ENCODE data around the gene RAB27A. TPM values are rescaled to one million over a fixed set of nuclear protein-coding genes. Genes with fewer than 3 reads are reported as not detected.
"Not testable (repeated sequence)": the region's sequence is repeated elsewhere in the genome, so short reads cannot be mapped to it uniquely, and the experiment has no call there.

Gene RAB27A
- total and polyA plus RNA-seq, 10 of the 15 experiments (the other 5 are each of a cell fraction or from before 2014, with no cell fraction given): 13.3 to 139 (median 35.2) TPM

DNA sequence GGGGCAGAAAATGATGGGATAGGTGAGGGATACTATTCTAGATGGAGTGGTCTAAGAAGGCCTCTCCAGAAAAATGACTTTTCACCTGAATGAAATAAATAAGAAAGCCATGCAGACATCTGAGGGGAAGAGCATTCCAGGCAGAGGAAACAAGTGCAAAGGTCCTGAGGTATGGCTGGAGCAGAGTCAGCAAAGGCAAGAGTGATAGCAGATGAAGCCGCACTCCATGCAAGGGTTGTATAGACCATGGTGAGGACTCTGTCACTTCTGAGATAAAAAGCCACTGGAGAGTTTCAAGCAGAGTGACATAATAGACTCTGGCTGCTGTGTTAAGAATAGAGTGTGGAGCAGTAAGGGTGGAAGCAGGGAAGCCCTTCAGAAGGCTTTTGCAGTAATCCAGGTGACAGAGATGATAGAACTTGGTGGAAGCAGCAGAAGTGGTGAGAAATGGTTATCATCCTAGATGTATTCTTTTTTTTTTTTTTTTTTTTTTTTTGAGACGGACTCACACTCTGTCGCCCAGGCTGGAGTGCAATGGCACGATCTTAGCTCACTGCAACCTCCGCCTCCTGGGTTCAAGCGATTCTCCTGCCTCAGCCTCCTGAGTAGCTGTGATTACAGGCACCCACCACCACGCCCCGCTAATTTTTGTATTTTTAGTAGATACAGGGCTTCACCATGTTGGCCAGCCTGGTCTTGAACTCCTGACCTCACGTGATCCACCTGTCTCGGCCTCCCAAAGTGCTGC lies 3.0 kb downstream of the RAB27A start:
- TF ChIP-seq, protein P1, sequence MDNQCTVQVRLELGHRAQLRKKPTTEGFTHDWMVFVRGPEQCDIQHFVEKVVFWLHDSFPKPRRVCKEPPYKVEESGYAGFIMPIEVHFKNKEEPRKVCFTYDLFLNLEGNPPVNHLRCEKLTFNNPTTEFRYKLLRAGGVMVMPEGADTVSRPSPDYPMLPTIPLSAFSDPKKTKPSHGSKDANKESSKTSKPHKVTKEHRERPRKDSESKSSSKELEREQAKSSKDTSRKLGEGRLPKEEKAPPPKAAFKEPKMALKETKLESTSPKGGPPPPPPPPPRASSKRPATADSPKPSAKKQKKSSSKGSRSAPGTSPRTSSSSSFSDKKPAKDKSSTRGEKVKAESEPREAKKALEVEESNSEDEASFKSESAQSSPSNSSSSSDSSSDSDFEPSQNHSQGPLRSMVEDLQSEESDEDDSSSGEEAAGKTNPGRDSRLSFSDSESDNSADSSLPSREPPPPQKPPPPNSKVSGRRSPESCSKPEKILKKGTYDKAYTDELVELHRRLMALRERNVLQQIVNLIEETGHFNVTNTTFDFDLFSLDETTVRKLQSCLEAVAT (IDR thresholded peaks at IDR 0.05): peak; percentile 95
- FAIRE-seq; H3K27me3 ChIP-seq (replicated peaks in 1 of 2; ENCODE audit: control insufficient read depth in 2 of 2, insufficient read depth in 2 of 2, low read length in 1 of 2); H3K4me2 ChIP-seq (ENCODE audit: control insufficient read depth, insufficient read depth); BruUV-seq (replicated peaks); H2AFZ ChIP-seq (ENCODE audit: control insufficient read depth, low read depth, low read length); H4K20me1 ChIP-seq (ENCODE audit: control insufficient read depth, insufficient read depth); in situ Hi-C loops (cut with MboI); H3K4me3 ChIP-seq; H3K9me3 ChIP-seq (replicated peaks; ENCODE audit: control insufficient read depth, insufficient read depth, low read length); H3K9ac ChIP-seq (ENCODE audit: control insufficient read depth, insufficient read depth, low read length); H3K27ac ChIP-seq (ENCODE audit: control insufficient read depth, insufficient read depth); DNase-seq (ENCODE audit: low read depth, low spot score); H3K36me3 ChIP-seq (ENCODE audit: control insufficient read depth in 2 of 2, insufficient read depth in 2 of 2, low read length in 1 of 2); ATAC-seq: not testable (repeated sequence)
- SMC1A ChIA-PET (ENCODE audit: uncharacterized antibody, unreplicated experiment): interaction anchor here (0.9 to 11.6 kb wide), 7 partner anchors 18 to 1312 kb away, joined by 3 to 110 read pairs (median 3); no protein-coding TSS in a partner anchor
- 100% methylated on average over 9 of the region's 10 CpGs for WGBS (ENCODE audit: insufficient coverage, insufficient replicate concordance, low lambda C conversion rate, missing lambda C conversion rate)
- peaks cover 14% of the 10 kb centered on the region for H3K4me1 ChIP-seq (ENCODE audit: control insufficient read depth, insufficient read depth, low read length)
- intact Hi-C loops (cut with micrococcal nuclease; ENCODE audit: unreplicated experiment): loop anchor here (10.0 kb wide), 2 partner anchors 702 to 772 kb away; no protein-coding TSS in a partner anchor
- CTCF ChIA-PET: interaction anchor here (1.8 to 3.0 kb wide), 3 partner anchors 9 to 69 kb away, joined by 3 to 34 read pairs (median 9); no protein-coding TSS in a partner anchor
- H3K79me2 ChIP-seq (ENCODE audit: control insufficient read depth, insufficient read depth, low read length): peaks cover 19% of the 10 kb centered on the region
- POLR2A ChIA-PET: interaction anchor here (0.6 to 1.5 kb wide), 3 partner anchors 10 to 692 kb away, joined by 3 to 9 read pairs (median 3); no protein-coding TSS in a partner anchor
- RAD21 ChIA-PET (ENCODE audit: unreplicated experiment): interaction anchor here (1.1 to 3.2 kb wide), 5 partner anchors 9 to 153 kb away, joined by 4 to 26 read pairs (median 10); no protein-coding TSS in a partner anchor

DNA sequence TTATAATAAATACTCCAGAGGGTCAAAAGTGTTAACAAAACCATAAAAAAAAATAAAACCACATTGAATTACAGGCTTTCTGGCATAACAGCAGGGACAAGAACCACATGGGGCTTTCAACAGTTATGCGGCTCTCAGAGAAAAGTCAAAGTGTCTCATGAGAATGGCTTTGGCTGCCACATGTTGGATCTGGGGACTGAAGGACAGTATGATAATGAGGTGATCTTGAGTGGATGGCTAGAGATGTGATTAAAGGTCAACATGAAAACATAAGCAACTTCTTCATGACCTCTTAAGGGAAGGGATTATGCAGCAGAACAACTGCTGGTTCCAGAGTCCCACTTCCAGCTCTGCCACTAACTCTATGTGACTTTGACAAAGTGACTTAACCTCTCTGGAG lies 5.2 kb downstream of the RAB27A start:
- BruUV-seq (replicated peaks): no TSS peak
- no peaks in the 10 kb centered on the region for H4K20me1 ChIP-seq (ENCODE audit: control insufficient read depth, insufficient read depth)
- in situ Hi-C loops (cut with MboI) (loop anchor here (5.0 kb wide), 1 partner anchor 62 kb away; no protein-coding TSS in a partner anchor), intact Hi-C loops (cut with micrococcal nuclease; ENCODE audit: unreplicated experiment) (loop anchor here (5.0 to 10.0 kb wide), 3 partner anchors 123 to 770 kb away; partner anchors contain the start of genes CCPG1 and PIERCE2)
- no peaks in the 10 kb centered on the region for H3K9me3 ChIP-seq (replicated peaks; ENCODE audit: control insufficient read depth, insufficient read depth, low read length)
- H3K4me2 ChIP-seq (ENCODE audit: control insufficient read depth, insufficient read depth): no peak overlapping the region
- DNase-seq (ENCODE audit: low read depth, low spot score) (no peak), ATAC-seq (no peak), FAIRE-seq (no peak)
- no peaks in the 10 kb centered on the region for H3K27me3 ChIP-seq (replicated peaks in 1 of 2; ENCODE audit: control insufficient read depth in 2 of 2, insufficient read depth in 2 of 2, low read length in 1 of 2)
- H3K4me3 ChIP-seq: no peak overlapping the region
- H3K9ac ChIP-seq (ENCODE audit: control insufficient read depth, insufficient read depth, low read length): no peak overlapping the region
- H3K79me2 ChIP-seq (ENCODE audit: control insufficient read depth, insufficient read depth, low read length): peaks cover 20% of the 10 kb centered on the region
- ChIA-PET POLR2A (interaction anchor here (1.4 to 2.1 kb wide), 2 partner anchors 63 to 66 kb away, joined by 4 to 7 read pairs; no protein-coding TSS in a partner anchor), RAD21 (ENCODE audit: unreplicated experiment) (interaction anchor here (1.6 to 2.7 kb wide), 3 partner anchors 63 to 67 kb away, joined by 4 to 12 read pairs (median 9); no protein-coding TSS in a partner anchor), CTCF (interaction anchor here (0.6 to 1.4 kb wide), 6 partner anchors 9 to 151 kb away, joined by 3 to 6 read pairs (median 4); partner anchors contain the start of gene RSL24D1), SMC1A (ENCODE audit: uncharacterized antibody, unreplicated experiment) (interaction anchor here (1.4 to 11.6 kb wide), 3 partner anchors 27 to 65 kb away, joined by 4 to 110 read pairs (median 6); no protein-coding TSS in a partner anchor)
- no peaks in the 10 kb centered on the region; a peak in 1 of 4 replicates for H3K36me3 ChIP-seq (ENCODE audit: control insufficient read depth in 2 of 2, insufficient read depth in 2 of 2, low read length in 1 of 2)
- no peak overlapping the region for H3K27ac ChIP-seq (ENCODE audit: control insufficient read depth, insufficient read depth)
- 100% methylated on average over 1 of the region's 1 CpG for WGBS (ENCODE audit: insufficient coverage, insufficient replicate concordance, low lambda C conversion rate, missing lambda C conversion rate)
- no peak overlapping the region for H2AFZ ChIP-seq (ENCODE audit: control insufficient read depth, low read depth, low read length)
- peaks cover 17% of the 10 kb centered on the region for H3K4me1 ChIP-seq (ENCODE audit: control insufficient read depth, insufficient read depth, low read length)
- TF ChIP-seq MYB (IDR thresholded peaks at IDR 0.05; ENCODE audit: borderline replicate concordance, low read depth, low read length) (no peak), ZNF207 (IDR thresholded peaks at IDR 0.05; ENCODE audit: borderline replicate concordance) (no peak), ESRRA (IDR thresholded peaks at IDR 0.05; ENCODE audit: low read length) (no peak), ZBED1 (IDR thresholded peaks at IDR 0.05; ENCODE audit: borderline replicate concordance) (no peak)
- TF ChIP-seq, protein P2, sequence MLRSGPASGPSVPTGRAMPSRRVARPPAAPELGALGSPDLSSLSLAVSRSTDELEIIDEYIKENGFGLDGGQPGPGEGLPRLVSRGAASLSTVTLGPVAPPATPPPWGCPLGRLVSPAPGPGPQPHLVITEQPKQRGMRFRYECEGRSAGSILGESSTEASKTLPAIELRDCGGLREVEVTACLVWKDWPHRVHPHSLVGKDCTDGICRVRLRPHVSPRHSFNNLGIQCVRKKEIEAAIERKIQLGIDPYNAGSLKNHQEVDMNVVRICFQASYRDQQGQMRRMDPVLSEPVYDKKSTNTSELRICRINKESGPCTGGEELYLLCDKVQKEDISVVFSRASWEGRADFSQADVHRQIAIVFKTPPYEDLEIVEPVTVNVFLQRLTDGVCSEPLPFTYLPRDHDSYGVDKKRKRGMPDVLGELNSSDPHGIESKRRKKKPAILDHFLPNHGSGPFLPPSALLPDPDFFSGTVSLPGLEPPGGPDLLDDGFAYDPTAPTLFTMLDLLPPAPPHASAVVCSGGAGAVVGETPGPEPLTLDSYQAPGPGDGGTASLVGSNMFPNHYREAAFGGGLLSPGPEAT (IDR thresholded peaks at IDR 0.05; ENCODE audit: low read depth): no peak
